ENCODE measurements around the gene VWA8.

DNA sequence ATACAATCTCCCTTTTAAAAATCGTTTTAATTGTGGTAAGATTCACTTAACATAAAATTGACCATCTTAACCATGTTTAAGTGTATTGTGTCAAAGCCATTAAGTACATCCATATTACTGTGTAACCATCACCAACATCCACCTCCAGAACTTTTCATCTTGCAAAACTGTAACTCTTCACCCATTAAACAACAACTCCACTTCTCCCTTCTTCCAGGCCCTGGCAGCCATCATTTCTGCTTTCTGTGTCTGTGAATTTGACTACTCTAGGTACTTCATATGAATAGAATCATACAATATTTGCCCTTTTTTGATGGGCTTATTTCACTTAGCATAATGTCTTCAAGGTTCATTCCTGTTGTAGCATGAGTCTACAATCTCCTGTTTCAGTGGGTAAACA, 36.5 kb upstream of the VWA8 start:
- TF ChIP-seq, protein P1, sequence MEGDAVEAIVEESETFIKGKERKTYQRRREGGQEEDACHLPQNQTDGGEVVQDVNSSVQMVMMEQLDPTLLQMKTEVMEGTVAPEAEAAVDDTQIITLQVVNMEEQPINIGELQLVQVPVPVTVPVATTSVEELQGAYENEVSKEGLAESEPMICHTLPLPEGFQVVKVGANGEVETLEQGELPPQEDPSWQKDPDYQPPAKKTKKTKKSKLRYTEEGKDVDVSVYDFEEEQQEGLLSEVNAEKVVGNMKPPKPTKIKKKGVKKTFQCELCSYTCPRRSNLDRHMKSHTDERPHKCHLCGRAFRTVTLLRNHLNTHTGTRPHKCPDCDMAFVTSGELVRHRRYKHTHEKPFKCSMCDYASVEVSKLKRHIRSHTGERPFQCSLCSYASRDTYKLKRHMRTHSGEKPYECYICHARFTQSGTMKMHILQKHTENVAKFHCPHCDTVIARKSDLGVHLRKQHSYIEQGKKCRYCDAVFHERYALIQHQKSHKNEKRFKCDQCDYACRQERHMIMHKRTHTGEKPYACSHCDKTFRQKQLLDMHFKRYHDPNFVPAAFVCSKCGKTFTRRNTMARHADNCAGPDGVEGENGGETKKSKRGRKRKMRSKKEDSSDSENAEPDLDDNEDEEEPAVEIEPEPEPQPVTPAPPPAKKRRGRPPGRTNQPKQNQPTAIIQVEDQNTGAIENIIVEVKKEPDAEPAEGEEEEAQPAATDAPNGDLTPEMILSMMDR (IDR thresholded peaks at IDR 0.05; ENCODE audit: low read depth, low read length, missing input control) = no peak
- TF ChIP-seq FOXA2 (IDR thresholded peaks at IDR 0.05) (no peak), JUND (IDR thresholded peaks at IDR 0.05) (no peak)
- TF ChIP-seq, protein P2, sequence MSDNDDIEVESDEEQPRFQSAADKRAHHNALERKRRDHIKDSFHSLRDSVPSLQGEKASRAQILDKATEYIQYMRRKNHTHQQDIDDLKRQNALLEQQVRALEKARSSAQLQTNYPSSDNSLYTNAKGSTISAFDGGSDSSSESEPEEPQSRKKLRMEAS (IDR thresholded peaks at IDR 0.05) = no peak
